Endothelial cell of hepatic sinusoid (primary cell): ENCODE measurements around the gene RNF121.

Source experiments
- in situ Hi-C: cut with HindIII; loops from 2 replicates; pipeline ENCODE4 v1.10.0; 2017; ENCODE audit warnings: low sequenced_read_pairs

RNF121 gene

DNA sequence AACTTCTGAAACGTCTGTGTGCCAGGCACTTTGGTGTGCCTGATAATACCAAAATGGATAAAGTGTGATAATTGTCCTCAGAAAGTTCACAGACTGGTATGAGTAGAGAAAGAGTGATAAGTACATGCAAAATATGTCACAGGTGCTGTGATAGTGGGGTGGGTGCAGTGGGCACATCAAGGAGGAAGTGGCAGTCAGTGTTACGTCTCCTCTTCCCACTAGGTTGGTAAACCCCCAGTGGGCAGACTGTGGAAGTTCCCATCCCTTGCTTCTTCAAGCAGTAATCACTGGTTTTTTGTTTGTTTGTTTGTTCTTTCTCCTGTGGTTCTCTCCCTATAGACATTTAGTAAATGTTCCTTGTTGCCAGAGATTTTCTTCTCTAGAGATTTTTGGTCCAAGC is 5.4 kb downstream of the RNF121 start:
- in situ Hi-C loops, result no loop called here

GRCh38 chr11:71935338-71935925 is 6.6 kb downstream of the RNF121 start:
- in situ Hi-C loops, result no loop called here

DNA sequence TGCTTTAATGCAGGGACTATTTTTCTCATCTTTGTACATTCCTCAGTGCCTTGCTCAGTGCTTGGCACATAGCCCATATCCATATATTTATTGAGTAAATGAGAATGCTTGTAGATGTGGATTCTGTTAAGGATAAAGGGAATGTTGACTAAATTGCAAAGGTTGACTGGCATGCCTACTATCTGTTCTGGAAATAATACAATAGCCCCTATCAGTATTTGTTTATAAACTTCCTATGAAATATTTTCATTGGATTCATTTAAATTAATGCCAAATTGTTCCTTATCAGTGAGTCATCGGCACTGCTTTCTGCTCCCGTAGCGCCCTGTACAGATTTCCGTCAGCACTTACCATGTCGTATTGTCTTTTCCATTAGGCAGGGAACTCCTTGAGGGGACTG is 8.0 kb downstream of the RNF121 start:
- in situ Hi-C loops, result no loop called here

DNA sequence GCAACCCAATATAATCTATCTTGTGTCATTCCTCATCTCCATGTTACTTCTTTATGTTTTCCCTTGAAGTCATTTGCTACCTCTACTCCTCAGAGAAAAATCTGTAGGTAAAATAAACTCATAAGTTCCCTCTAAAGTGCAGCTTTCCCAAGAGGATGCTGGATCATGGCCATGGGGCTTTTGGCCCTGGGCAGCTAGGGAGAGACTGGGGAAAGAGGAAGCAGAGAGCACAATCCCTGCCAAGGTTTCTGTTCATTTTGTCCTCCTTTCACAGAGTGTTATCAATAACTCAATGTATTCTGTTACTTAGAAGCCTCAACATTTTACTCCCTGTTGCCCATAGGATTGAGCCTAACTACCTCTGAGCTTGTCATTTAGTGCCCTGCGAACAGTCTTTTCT is 9.0 kb downstream of the RNF121 start:
- in situ Hi-C loops, result no loop called here

DNA sequence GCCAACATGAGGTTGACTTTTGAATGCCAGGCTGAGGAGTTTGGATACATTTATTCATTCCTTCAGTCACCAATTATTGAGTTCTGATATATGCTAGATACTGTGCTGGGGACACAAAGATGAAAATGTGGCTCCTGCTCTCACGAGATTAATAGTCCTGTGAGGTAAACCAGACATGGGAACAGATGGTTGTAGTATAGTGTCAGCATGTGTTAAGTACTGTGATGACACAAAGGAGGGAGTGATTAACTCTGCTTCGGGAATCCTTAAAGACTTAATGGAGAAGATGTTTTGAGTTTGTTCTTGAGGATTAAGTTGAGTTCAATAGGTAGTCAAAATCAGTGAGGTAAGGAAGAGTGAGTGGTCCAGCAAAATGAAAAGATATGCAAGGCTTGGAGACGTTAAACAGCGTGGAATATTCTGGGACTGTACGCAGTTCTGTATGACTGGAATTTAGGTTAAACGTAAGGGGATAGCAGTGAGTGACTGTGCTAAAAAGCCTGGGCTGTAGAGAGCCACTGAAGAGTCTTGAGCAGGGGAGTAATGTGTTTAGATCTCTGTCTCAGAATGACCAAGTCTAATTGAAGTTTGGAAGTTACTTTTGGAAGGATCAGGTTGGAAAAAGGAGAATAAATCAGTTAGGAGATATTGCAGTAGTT is 11.8 kb downstream of the RNF121 start:
- in situ Hi-C loops, result no loop called here

DNA sequence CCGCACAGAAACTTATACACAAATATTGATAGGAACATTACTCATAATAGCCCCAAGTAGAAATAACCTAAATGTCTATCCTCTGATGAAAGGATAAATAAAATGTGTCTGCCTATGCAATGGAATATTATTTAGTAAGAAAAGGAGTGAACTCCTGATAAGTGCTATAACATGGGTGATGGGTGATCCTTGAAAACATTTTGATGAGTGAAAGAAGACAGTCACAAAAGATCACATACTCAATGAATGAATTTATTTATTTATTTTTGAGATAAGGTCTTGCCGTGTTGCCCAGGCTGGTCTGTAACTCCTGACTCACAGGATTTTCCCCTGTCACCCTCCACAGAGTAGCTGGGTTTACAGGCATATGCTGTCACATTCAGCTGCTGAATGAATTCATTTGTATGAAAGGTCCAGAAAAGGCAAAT is 17.3 kb downstream of the RNF121 start:
- in situ Hi-C loops, result no loop called here

GRCh38 chr11:71947498-71947897 is 18.7 kb downstream of the RNF121 start:
- in situ Hi-C loops, result no loop called here

DNA sequence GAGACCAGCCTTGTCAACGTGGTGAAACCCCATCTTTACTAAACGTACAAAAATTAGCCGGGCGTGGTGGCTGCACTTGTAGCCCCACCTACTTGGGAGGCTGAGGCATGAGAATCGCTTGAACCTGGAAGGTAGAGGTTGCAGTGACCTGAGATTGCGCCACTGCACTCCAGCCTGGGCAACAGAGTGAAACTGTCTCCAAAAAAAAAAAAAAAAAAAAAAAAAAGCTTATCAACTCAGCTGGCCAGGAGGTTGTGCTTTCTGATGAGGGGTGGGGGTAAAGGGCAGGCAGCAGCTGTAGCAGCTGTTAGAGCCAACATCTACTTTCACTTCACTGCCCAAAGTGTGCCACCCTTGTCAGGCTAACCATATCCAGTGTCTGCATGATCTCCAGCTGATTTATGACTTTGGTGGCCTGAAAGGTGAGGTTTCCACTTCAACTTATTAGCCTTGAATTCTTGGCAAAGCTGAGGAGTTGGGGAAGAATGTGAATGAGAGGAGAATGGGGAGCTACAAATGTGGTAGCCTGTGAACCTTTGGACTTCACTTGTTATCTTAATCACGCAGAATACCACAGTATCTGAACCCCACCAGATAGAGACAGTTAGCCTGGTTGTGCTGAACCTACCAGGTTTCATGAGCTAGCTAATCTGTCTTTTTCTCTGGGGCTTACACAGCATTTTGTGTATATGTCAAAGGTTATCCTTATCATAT is 19.6 kb downstream of the RNF121 start:
- in situ Hi-C loops, result no loop called here

DNA sequence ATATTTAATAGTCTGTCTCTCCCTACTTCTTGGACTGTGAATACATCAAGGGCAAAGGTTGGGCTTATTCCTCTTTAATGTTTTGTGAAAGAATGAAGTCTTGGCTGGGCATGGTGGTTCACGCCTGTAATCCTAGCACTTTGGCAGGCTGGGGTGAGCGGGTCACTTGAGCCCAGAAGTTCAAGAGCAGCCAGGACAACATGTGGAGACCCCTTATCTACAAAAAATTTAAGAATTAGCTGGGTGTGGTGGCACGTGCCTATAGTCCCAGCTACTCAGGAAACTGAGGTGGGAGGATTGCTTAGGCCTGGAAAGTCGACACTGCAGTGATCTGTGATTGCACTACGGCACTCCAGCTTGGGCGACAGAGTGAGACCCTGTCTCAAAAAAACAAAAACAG is 20.2 kb downstream of the RNF121 start:
- in situ Hi-C loops, result no loop called here

GRCh38 chr11:71951741-71952310 is 23.0 kb downstream of the RNF121 start:
- in situ Hi-C loops, result no loop called here

GRCh38 chr11:71955898-71956456 is 27.1 kb downstream of the RNF121 start:
- in situ Hi-C loops, result loop anchor here (5.0 kb wide), 1 partner anchor 51 kb away; no protein-coding TSS in a partner anchor

- in situ Hi-C loops, result no loop called here
Observed at GRCh38 chr11:71962428-71963038, 33.7 kb downstream of the RNF121 start.

DNA sequence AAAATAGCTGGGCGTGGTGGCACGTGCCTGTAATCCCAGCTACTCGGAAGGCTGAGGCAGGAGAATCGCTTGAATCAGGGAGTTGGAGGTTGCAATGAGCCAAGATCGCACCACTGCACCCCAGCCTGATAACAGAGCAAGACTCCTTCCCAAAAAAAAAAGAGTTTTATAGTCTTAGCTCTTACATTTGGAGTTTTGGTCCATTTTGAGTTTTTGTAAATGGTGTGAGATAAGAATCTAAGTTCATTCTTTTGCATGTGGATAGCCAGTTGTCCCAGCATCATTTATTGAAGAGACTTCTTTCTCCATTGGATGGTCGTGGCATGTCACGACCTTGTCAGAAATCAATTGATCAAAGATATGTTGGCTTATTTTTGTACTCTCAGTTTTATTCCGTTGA is 34.6 kb downstream of the RNF121 start:
- in situ Hi-C loops, result no loop called here

DNA sequence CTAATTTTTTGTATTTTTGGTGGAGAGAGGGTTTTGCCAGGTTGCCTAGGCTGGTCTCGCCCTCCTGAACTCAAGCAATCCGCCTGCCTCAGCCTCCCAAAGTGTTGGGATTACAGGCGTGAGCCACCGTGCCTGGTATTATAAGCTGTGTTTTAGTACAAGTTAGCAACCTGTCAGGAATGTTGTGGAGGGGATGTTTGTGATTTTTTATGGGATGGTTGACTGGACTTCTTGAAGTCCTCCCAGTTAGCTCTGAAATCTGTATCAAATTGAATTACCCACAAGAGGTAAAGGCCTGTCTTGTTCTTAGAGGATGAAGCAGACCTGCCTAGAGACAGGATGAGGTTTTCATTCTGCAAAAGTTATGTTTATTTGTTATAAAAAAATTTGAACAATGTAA is 35.8 kb downstream of the RNF121 start:
- in situ Hi-C loops, result no loop called here

GRCh38 chr11:71971680-71972079 is 42.8 kb downstream of the RNF121 start:
- in situ Hi-C loops, result no loop called here

DNA sequence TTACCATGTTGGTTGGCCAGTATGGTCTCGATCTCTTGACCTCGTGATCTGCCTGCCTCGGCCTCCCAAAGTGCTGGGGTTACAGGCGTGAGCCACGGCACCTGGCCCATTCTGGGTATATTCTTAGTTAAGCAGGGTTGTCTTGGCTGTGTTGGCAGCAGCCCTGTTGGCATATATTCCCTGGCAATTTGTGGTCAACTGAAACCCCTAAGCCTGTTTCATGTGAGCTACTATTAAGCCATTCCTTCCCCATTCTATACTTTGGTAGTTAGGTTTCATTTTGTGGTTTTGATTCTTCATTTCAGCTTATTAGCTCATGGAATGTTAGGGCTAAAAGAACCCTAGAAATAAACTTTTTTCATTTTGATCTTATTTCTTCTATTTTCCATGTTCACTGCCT is 47.7 kb downstream of the RNF121 start:
- in situ Hi-C loops, result no loop called here

DNA sequence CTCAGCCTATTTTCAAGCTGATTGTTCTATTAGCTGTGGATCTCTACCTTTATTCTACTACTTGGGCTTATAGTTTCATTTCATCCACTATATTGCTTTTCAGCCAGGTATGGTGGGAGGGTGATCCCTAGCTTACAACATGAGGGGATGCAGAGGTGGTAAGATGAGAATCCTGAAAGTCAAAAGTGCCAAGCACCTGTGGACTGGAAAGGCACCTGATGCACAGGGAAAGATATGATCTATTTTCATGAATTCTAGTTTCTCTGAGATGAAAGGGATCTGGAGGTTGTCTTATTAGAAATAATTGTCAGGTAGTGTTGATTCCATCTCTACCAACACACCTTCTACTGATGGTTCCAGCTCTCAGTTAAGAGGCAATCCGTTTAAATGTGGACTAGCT is 48.2 kb downstream of the RNF121 start:
- in situ Hi-C loops, result no loop called here

GRCh38 chr11:71977743-71978418 is 49.0 kb downstream of the RNF121 start:
- in situ Hi-C loops, result no loop called here

- in situ Hi-C loops, result no loop called here
Observed at GRCh38 chr11:71979094-71979493, 50.2 kb downstream of the RNF121 start.

DNA sequence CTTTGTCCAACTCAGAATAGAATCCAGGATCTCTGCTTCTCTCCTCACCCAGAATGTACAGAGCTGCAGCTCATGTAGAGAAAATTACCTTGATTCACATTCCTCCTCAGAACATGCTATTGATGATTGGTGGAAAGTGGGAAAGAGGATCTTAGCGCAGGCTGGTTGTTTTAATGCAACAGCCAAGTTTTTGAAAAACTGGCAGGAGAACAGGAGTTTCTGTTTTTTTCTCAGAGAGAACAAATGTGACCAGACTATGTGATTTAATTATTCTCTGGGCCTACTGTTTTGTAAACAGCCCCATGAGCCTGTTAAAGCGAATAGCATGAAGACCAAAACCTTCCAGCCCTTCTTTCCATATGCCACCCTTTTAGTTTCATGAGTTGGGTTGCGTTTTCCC is 50.8 kb downstream of the RNF121 start:
- in situ Hi-C loops, result no loop called here

- in situ Hi-C loops, result no loop called here
Observed at GRCh38 chr11:71986131-71986530, 57.3 kb downstream of the RNF121 start.
